A549 (cell line): ENCODE results near the gene SLC16A10. TPM values are rescaled to one million over a fixed set of nuclear protein-coding genes. Genes with fewer than 3 reads are reported as not detected.

Source experiments
- ATAC-seq, 2 experiments: fragments of 200-7000 bp in 1 of 2; fragments of >200 bp in 1 of 2; cut with Nextera tagmentation in 1 of 2; cut with Tn5 transposase in 1 of 2; 3 replicates each; pipeline versions ENCODE4 v1.8.0 to v1.9.1; 2018 to 2020; ENCODE audit warnings: mild to moderate bottlenecking in 1 of 2, moderate library complexity in 1 of 2
- CTCF ChIA-PET: fragments of 300-600 bp; sonication (Branson Sonifier 250); formaldehyde crosslinking; extraction: SDS; loops from one replicate; lab custom pipeline; 2021; ENCODE audit warnings: antibody characterized with exemption, inconsistent platforms; lab: Yijun Ruan, JAX
- POLR2A ChIA-PET: fragments of 350-600 bp; formaldehyde crosslinking; extraction: SDS; loops from one replicate; lab custom pipeline; 2021; ENCODE audit warnings: antibody characterized with exemption, inconsistent platforms; lab: Yijun Ruan, JAX
- DNase-seq, 2 experiments: peaks; one replicate each; pipeline versions ENCODE4 v3.0.0 to v3.0.0-alpha.2; 2011 to 2016; ENCODE audit warnings: low read depth in 1 of 2, low spot score in 1 of 2
- FAIRE-seq: peaks from 2 replicates; lab custom pipeline; 2011; peaks lifted over from hg19 to GRCh38; lab: Jason Lieb, UNC
- H3K27ac ChIP-seq, 2 experiments: fragments of >200 bp; sonication (Bioruptor Twin); formaldehyde crosslinking; 3 replicates each; pipeline ENCODE4 v1.5.1; 2016 to 2017
- H3K4me1 ChIP-seq: fragments of >200 bp; sonication (Bioruptor Twin); formaldehyde crosslinking; 3 replicates; pipeline ENCODE4 v1.6.1; 2016
- H3K4me2 ChIP-seq: fragments of >200 bp; sonication (Bioruptor Twin); formaldehyde crosslinking; 3 replicates; pipeline ENCODE4 v1.6.1; 2016
- H3K4me3 ChIP-seq: fragments of >200 bp; sonication (Bioruptor Twin); formaldehyde crosslinking; 3 replicates; pipeline ENCODE4 v1.5.1; 2016
- H3K9me3 ChIP-seq: fragments of >200 bp; sonication (Bioruptor Twin); formaldehyde crosslinking; 3 replicates; pipeline ENCODE4 v1.6.1; 2016
- CBX8 ChIP-seq: fragments of 200-600 bp; sonication (generic); IDR thresholded peaks from 2 replicates; pipeline ENCODE4 v1.6.1; 2016
- CEBPB ChIP-seq, 2 experiments: fragments of >200 bp in 1 of 2; sonication (Bioruptor Twin) in 1 of 2; formaldehyde crosslinking in 1 of 2; IDR thresholded peaks; 2 replicates each; pipeline ENCODE4 v1.6.1; 2012 to 2016
- CHD2 ChIP-seq: fragments of 150-350 bp; IDR thresholded peaks from 2 replicates; pipeline ENCODE4 v1.6.1; 2014; ENCODE audit warnings: low read length; ENCODE audit not compliant: partially characterized antibody
- CHD4 ChIP-seq: fragments of 200-600 bp; sonication (generic); IDR thresholded peaks from 2 replicates; pipeline ENCODE4 v1.6.1; 2016; ENCODE audit warnings: antibody characterized with exemption, mild to moderate bottlenecking, borderline replicate concordance
- ESRRA ChIP-seq: fragments of 150-350 bp; IDR thresholded peaks from 2 replicates; pipeline ENCODE4 v1.6.1; 2014; ENCODE audit warnings: mild to moderate bottlenecking, low read length, borderline replicate concordance
- FOSL2 ChIP-seq, 2 experiments: fragments of 450-650 bp in 1 of 2; fragments of >200 bp in 1 of 2; sonication (Bioruptor Twin) in 1 of 2; formaldehyde crosslinking; IDR thresholded peaks; 2 replicates each; pipeline versions ENCODE4 v1.5.0 to v1.6.1; 2016 to 2020; ENCODE audit warnings: mild to moderate bottlenecking in 1 of 2, moderate library complexity in 1 of 2
- FOXS1 ChIP-seq: fragments of 250-450 bp; sonication (Bioruptor Pico); IDR thresholded peaks from 2 replicates; pipeline ENCODE4 v1.5.0; 2020; ENCODE audit warnings: mild to moderate bottlenecking, moderate library complexity
- GATA3 ChIP-seq: IDR thresholded peaks from 2 replicates; pipeline ENCODE4 v1.6.1; 2012; ENCODE audit warnings: borderline replicate concordance
- HDAC2 ChIP-seq: fragments of 200-600 bp; sonication (generic); IDR thresholded peaks from 2 replicates; pipeline ENCODE4 v1.6.1; 2016
- HEYL ChIP-seq: fragments of 250-450 bp; sonication (Bioruptor Pico); IDR thresholded peaks from 2 replicates; pipeline ENCODE4 v1.8.0; 2021; ENCODE audit warnings: mild to moderate bottlenecking, moderate library complexity
- HOXA7 ChIP-seq: fragments of 250-450 bp; sonication (Bioruptor Pico); IDR thresholded peaks from 2 replicates; pipeline ENCODE4 v1.5.0; 2020; ENCODE audit warnings: mild to moderate bottlenecking, moderate library complexity
- HOXB13 ChIP-seq: fragments of 250-450 bp; sonication (Bioruptor Pico); IDR thresholded peaks from 2 replicates; pipeline ENCODE4 v1.5.0; 2020; ENCODE audit warnings: low read depth, mild to moderate bottlenecking, moderate library complexity
- JUNB ChIP-seq: fragments of >200 bp; sonication (Bioruptor Twin); formaldehyde crosslinking; IDR thresholded peaks from 2 replicates; pipeline ENCODE4 v1.6.1; 2016
- KDM1A ChIP-seq: fragments of 200-600 bp; sonication (generic); IDR thresholded peaks from 2 replicates; pipeline ENCODE4 v1.6.1; 2016; ENCODE audit warnings: low read depth, mild to moderate bottlenecking
- MAFK ChIP-seq: fragments of 450-650 bp; IDR thresholded peaks from 2 replicates; pipeline ENCODE4 v1.6.1; 2014; ENCODE audit not compliant: partially characterized antibody
- MAZ ChIP-seq: fragments of 150-350 bp; IDR thresholded peaks from 2 replicates; pipeline ENCODE4 v1.6.1; 2014; ENCODE audit warnings: antibody characterized with exemption, low read depth, low read length, borderline replicate concordance
- NR3C1 ChIP-seq: fragments of >200 bp; sonication (Bioruptor Twin); formaldehyde crosslinking; IDR thresholded peaks from 3 replicates; pipeline ENCODE4 v1.6.1; 2017
- PHF8 ChIP-seq: fragments of 200-600 bp; sonication (generic); IDR thresholded peaks from 2 replicates; pipeline ENCODE4 v1.6.1; 2016; ENCODE audit warnings: low read depth, mild to moderate bottlenecking, antibody characterized with exemption, moderate library complexity, borderline replicate concordance
- POLR2A ChIP-seq: IDR thresholded peaks from 2 replicates; pipeline ENCODE4 v1.6.1; 2012; ENCODE audit warnings: mild to moderate bottlenecking, low read length
- RARB ChIP-seq: fragments of 250-450 bp; sonication (Bioruptor Pico); IDR thresholded peaks from 2 replicates; pipeline ENCODE4 v1.8.0; 2021; ENCODE audit warnings: mild to moderate bottlenecking, moderate library complexity
- RCOR1 ChIP-seq: fragments of 150-350 bp; IDR thresholded peaks from 2 replicates; pipeline ENCODE4 v1.6.1; 2014; ENCODE audit warnings: antibody characterized with exemption, low read length, low read depth
- RFX5 ChIP-seq: fragments of 450-650 bp; IDR thresholded peaks from 2 replicates; pipeline ENCODE4 v1.7.1; 2014; ENCODE audit warnings: antibody characterized with exemption, mild to moderate bottlenecking, moderate library complexity
- RNF2 ChIP-seq: fragments of 200-600 bp; sonication (generic); IDR thresholded peaks from 2 replicates; pipeline ENCODE4 v1.6.1; 2016; ENCODE audit warnings: low read depth, mild to moderate bottlenecking, antibody characterized with exemption, moderate library complexity, borderline replicate concordance
- SREBF2 ChIP-seq: fragments of 450-650 bp; IDR thresholded peaks from 2 replicates; pipeline ENCODE4 v1.6.1; 2014; ENCODE audit warnings: mild to moderate bottlenecking, moderate library complexity
- ZC3H11A ChIP-seq: fragments of 450-650 bp; IDR thresholded peaks from 2 replicates; pipeline ENCODE4 v1.6.1; 2014; ENCODE audit warnings: antibody characterized with exemption, mild to moderate bottlenecking
- ZFP36 ChIP-seq: fragments of 450-650 bp; IDR thresholded peaks from 2 replicates; pipeline ENCODE4 v1.6.1; 2014; ENCODE audit warnings: borderline replicate concordance; ENCODE audit not compliant: partially characterized antibody
- ZSCAN20 ChIP-seq: fragments of 250-450 bp; sonication (Bioruptor Pico); IDR thresholded peaks from 2 replicates; pipeline ENCODE4 v1.8.0; 2022; ENCODE audit warnings: mild to moderate bottlenecking, moderate library complexity
- WGBS: methylation state at CpG from one replicate; pipeline ENCODE4 v1.1.6; 2017; ENCODE audit errors: missing lambda C conversion rate; 5-methylcytosine and 5-hydroxymethylcytosine counted together
- polyA plus RNA-seq, 4 experiments: library from polyadenylated mRNA; depleted of rRNA in 3 of 4; stranded (reverse); fragments of >200 nt; fragmentation: RNase III in 1 of 4; extraction: RNeasy Plus Mini Kit Qiagen cat#74134 plus additional on column Dnase treatment in 1 of 4; gene quantifications; 2 replicates in 3 of 4; 3 replicates in 1 of 4; pipeline ENCODE4 v1.2.3, GENCODE V29; 2011 to 2017
- TF ChIP-seq, protein P1 (sequence below): fragments of 250-450 bp; sonication (Bioruptor Pico); IDR thresholded peaks from 2 replicates; pipeline ENCODE4 v1.5.0; 2021; ENCODE audit warnings: mild to moderate bottlenecking, moderate library complexity, borderline replicate concordance
- TF ChIP-seq, protein P2 (sequence below): fragments of >200 bp; sonication (Bioruptor Twin); formaldehyde crosslinking; IDR thresholded peaks from 3 replicates; pipeline ENCODE4 v1.5.1; 2016

The SLC16A10 gene
- polyA plus RNA-seq, 2 of the 4 experiments (the other 2 are of a cell fraction) = 0.27 to 1.00 TPM

DNA sequence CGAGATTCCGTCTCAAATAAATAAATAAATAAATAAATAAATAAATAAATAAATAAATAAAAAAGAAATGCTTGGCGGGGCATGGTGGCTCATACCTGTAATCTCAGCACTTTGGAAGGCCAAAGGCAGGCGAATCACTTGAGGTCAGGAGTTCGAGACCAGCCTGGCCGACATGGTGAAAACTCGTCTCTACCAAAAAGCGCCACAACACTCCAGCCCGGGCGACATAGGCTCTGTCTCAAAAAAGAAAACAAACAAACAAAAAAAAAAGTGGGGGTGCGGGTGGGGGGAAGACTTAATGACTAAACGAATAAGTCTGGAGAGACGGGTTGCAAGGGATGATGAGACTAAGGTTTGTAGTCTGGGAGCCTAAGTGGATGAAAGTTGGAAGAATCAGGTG is 170.7 kb downstream of the SLC16A10 start:
- Histone ChIP-seq H3K9me3 (no peaks in the 10 kb centered on the region), H3K27ac (no peak overlapping the region; a peak in 1 of 6 replicates)
- POLR2A ChIA-PET = interaction anchor here (1.4 to 1.8 kb wide), 2 partner anchors 225 to 348 kb away, joined by 5 to 14 read pairs; partner anchors contain the start of genes REV3L and TRAF3IP2
- ATAC-seq (no peak), DNase-seq (no peak)
- 84% methylated on average over 13 of the region's 13 CpGs for WGBS
- TF ChIP-seq JUNB (no peak), ZC3H11A (peak; percentile 46; the same call in 1 of the 2 replicates)
- TF ChIP-seq, all 56 proteins: peak for 1
- FAIRE-seq = no peak
- CTCF ChIA-PET = interaction anchor here (0.6 to 2.1 kb wide), 16 partner anchors 11 to 781 kb away, joined by 3 to 16 read pairs (median 4); partner anchors contain the start of gene REV3L
- H3K4me2 ChIP-seq = peak overlapping the region; percentile 89; the same call in 2 of the 3 replicates
- peaks cover 30% of the 10 kb centered on the region for H3K4me1 ChIP-seq
- H3K4me3 ChIP-seq = no peak overlapping the region

DNA sequence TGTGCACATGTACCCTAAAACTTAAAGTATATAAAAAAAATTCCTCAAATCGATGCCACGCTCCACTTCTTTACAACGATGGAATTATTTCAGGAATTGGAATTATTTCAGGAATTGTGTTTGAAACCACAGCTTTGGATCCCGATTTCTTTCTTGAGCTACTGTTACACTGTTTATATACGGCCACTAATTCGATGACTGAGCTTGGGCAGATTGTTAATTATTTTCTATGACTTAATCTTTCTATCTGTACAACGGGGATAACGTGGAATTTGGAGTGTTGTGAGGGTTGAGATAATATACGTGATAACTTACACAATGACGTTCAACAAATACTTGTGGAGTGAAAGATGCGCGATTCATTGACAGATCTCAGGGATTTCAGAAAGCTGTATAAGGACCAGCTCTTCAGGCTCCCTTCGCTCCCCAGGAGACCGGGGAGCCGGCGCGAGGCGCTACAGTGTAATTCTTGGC is 171.3 kb downstream of the SLC16A10 start:
- DNase-seq (no peak), FAIRE-seq (no peak), ATAC-seq (no peak; a peak in 1 of 6 replicates)
- POLR2A ChIA-PET = interaction anchor here (0.9 to 1.8 kb wide), 7 partner anchors 16 to 785 kb away, joined by 4 to 15 read pairs (median 5); partner anchors contain the start of genes REV3L and TRAF3IP2
- TF ChIP-seq HDAC2 (peak; percentile 78), CHD4 (peak; percentile 87; the same call in 1 of the 2 replicates), KDM1A (peak; percentile 83; the same call in 1 of the 2 replicates), HOXB13 (CRISPR knock-in tag) (no peak)
- peaks cover 32% of the 10 kb centered on the region for H3K4me1 ChIP-seq
- CTCF ChIA-PET = interaction anchor here (0.6 to 2.4 kb wide), 32 partner anchors 9 to 785 kb away, joined by 3 to 16 read pairs (median 4); partner anchors contain the start of genes REV3L and TRAF3IP2
- H3K27ac ChIP-seq = peak overlapping the region; percentile 78 to 85
- 2% methylated on average over 18 of the region's 18 CpGs for WGBS
- H3K4me2 ChIP-seq = peak overlapping the region; percentile 89
- H3K4me3 ChIP-seq = peak overlapping the region; percentile 77
- no peaks in the 10 kb centered on the region for H3K9me3 ChIP-seq

- DNase-seq = peak; percentile 89 to 98
- no peak for FAIRE-seq
- POLR2A ChIA-PET = interaction anchor here (0.9 to 1.8 kb wide), 7 partner anchors 17 to 784 kb away, joined by 4 to 15 read pairs (median 5); partner anchors contain the start of genes REV3L and TRAF3IP2
- no peaks in the 10 kb centered on the region for H3K9me3 ChIP-seq
- H3K4me3 ChIP-seq = peak overlapping the region; percentile 77
- H3K27ac ChIP-seq = peak overlapping the region; percentile 78 to 94
- CTCF ChIA-PET = interaction anchor here (0.6 to 2.4 kb wide), 31 partner anchors 9 to 784 kb away, joined by 3 to 16 read pairs (median 4); partner anchors contain the start of genes REV3L and TRAF3IP2
- WGBS = 2% methylated on average over 15 of the region's 59 CpGs
- ATAC-seq = peak; percentile 97 to 98
- H3K4me1 ChIP-seq = peaks cover 34% of the 10 kb centered on the region
- peak overlapping the region; percentile 89 for H3K4me2 ChIP-seq
- TF ChIP-seq ZSCAN20 (CRISPR knock-in tag) (no peak), HOXA7 (no peak), RCOR1 (no peak), PHF8 (peak; percentile 30), CHD2 (no peak), MAFK (no peak), SREBF2 (no peak), RFX5 (no peak), POLR2A (peak; percentile 55), HEYL (CRISPR knock-in tag) (no peak), NR3C1 (no peak), FOXS1 (no peak), MAZ (no peak), GATA3 (0 out of 2 replicates have a peak, but pooled peaks have one; percentile 22), RNF2 (no peak), CBX8 (no peak), FOSL2 (IDR thresholded peaks at IDR 0.05) (no peak), FOSL2 (CRISPR knock-in tag; IDR thresholded peaks at IDR 0.05) (no peak), CEBPB (IDR thresholded peaks at IDR 0.05) (no peak), ESRRA (no peak), RARB (CRISPR knock-in tag) (no peak), CHD4 (no peak), ZFP36 (no peak)
- TF ChIP-seq, protein P1, sequence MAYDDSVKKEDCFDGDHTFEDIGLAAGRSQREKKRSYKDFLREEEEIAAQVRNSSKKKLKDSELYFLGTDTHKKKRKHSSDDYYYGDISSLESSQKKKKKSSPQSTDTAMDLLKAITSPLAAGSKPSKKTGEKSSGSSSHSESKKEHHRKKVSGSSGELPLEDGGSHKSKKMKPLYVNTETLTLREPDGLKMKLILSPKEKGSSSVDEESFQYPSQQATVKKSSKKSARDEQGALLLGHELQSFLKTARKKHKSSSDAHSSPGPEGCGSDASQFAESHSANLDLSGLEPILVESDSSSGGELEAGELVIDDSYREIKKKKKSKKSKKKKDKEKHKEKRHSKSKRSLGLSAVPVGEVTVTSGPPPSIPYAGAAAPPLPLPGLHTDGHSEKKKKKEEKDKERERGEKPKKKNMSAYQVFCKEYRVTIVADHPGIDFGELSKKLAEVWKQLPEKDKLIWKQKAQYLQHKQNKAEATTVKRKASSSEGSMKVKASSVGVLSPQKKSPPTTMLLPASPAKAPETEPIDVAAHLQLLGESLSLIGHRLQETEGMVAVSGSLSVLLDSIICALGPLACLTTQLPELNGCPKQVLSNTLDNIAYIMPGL (CRISPR knock-in tag) = no peak
- TF ChIP-seq, protein P2, sequence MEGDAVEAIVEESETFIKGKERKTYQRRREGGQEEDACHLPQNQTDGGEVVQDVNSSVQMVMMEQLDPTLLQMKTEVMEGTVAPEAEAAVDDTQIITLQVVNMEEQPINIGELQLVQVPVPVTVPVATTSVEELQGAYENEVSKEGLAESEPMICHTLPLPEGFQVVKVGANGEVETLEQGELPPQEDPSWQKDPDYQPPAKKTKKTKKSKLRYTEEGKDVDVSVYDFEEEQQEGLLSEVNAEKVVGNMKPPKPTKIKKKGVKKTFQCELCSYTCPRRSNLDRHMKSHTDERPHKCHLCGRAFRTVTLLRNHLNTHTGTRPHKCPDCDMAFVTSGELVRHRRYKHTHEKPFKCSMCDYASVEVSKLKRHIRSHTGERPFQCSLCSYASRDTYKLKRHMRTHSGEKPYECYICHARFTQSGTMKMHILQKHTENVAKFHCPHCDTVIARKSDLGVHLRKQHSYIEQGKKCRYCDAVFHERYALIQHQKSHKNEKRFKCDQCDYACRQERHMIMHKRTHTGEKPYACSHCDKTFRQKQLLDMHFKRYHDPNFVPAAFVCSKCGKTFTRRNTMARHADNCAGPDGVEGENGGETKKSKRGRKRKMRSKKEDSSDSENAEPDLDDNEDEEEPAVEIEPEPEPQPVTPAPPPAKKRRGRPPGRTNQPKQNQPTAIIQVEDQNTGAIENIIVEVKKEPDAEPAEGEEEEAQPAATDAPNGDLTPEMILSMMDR = peak; percentile 76
Measured at GRCh38 chr6:111259089-111259831, 172.0 kb downstream of the SLC16A10 start.
